ENCODE measurements around the gene MARS1.

Gene MARS1

DNA sequence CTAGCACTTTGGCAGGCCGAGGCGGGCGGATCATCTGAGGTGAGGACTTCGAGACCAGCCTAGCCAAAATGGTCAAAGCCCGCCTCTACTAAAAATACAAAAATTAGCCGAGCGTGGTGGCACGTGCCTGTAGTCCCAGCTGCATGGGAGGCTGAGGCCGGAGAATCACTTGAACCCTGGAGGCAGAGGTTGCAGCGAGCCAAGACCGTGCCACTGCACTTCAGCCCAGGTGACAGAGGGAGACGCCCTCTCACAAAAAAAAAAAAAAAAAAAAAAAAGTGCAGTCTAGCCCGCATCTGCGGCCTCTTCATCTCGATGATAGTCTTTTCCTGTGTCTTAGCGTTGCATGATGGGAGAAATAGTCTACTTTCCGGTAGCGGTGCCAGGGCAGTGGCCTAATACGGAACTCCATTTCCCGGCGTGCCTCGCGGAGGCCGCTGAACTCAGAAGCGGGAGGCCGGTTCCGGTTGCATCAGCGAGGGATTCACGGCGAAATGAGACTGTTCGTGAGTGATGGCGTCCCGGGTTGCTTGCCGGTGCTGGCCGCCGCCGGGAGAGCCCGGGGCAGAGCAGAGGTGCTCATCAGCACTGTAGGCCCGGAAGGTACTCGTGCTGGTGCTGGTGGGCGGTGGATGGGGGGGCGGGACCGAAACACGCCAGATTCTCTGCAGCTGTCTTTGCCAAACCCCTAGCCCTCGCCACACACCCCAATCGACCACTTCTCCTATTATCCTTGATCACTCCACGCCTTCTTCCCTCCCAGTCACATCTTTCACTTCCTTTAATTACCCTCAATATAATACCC is at the start of gene MARS1 (continued):
- TF ChIP-seq, protein P1, sequence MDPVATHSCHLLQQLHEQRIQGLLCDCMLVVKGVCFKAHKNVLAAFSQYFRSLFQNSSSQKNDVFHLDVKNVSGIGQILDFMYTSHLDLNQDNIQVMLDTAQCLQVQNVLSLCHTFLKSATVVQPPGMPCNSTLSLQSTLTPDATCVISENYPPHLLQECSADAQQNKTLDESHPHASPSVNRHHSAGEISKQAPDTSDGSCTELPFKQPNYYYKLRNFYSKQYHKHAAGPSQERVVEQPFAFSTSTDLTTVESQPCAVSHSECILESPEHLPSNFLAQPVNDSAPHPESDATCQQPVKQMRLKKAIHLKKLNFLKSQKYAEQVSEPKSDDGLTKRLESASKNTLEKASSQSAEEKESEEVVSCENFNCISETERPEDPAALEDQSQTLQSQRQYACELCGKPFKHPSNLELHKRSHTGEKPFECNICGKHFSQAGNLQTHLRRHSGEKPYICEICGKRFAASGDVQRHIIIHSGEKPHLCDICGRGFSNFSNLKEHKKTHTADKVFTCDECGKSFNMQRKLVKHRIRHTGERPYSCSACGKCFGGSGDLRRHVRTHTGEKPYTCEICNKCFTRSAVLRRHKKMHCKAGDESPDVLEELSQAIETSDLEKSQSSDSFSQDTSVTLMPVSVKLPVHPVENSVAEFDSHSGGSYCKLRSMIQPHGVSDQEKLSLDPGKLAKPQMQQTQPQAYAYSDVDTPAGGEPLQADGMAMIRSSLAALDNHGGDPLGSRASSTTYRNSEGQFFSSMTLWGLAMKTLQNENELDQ (tag by site-specific recombination; IDR thresholded peaks at IDR 0.05; ENCODE audit: low read depth): peak; percentile 91
- TF ChIP-seq, protein P2, sequence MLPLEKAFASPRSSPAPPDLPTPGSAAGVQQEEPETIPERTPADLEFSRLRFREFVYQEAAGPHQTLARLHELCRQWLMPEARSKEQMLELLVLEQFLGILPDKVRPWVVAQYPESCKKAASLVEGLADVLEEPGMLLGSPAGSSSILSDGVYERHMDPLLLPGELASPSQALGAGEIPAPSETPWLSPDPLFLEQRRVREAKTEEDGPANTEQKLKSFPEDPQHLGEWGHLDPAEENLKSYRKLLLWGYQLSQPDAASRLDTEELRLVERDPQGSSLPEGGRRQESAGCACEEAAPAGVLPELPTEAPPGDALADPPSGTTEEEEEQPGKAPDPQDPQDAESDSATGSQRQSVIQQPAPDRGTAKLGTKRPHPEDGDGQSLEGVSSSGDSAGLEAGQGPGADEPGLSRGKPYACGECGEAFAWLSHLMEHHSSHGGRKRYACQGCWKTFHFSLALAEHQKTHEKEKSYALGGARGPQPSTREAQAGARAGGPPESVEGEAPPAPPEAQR (tag by site-specific recombination; IDR thresholded peaks at IDR 0.05): no peak
- TF ChIP-seq ZNF184 (tag by site-specific recombination; IDR thresholded peaks at IDR 0.05) (0 out of 2 replicates have a peak, but pooled peaks have one; percentile 16), ZNF138 (tag by site-specific recombination; IDR thresholded peaks at IDR 0.05; ENCODE audit: borderline replicate concordance) (no peak), ZFP69B (tag by site-specific recombination; IDR thresholded peaks at IDR 0.05) (0 out of 2 replicates have a peak, but pooled peaks have one; percentile 18), ZNF660 (tag by site-specific recombination; IDR thresholded peaks at IDR 0.05) (peak; percentile 61; the same call in 1 of the 2 replicates), SP7 (tag by site-specific recombination; IDR thresholded peaks at IDR 0.05) (peak; percentile 61), ZBTB7A (tag by site-specific recombination; IDR thresholded peaks at IDR 0.05; ENCODE audit: low read depth) (0 out of 2 replicates have a peak, but pooled peaks have one; percentile 76), PRDM10 (tag by site-specific recombination; IDR thresholded peaks at IDR 0.05) (peak; percentile 83), ZEB2 (tag by site-specific recombination; IDR thresholded peaks at IDR 0.05) (peak; percentile 89), ZNF549 (tag by site-specific recombination; IDR thresholded peaks at IDR 0.05) (no peak), ZNF776 (tag by site-specific recombination; IDR thresholded peaks at IDR 0.05; ENCODE audit: borderline replicate concordance) (no peak), ZFP37 (tag by site-specific recombination; IDR thresholded peaks at IDR 0.05) (no peak), ZNF341 (tag by site-specific recombination; IDR thresholded peaks at IDR 0.05; ENCODE audit: low read depth) (peak; percentile 82), BCL11A (tag by site-specific recombination; IDR thresholded peaks at IDR 0.05; ENCODE audit: low read depth) (no peak), ZNF707 (tag by site-specific recombination; IDR thresholded peaks at IDR 0.05) (no peak), ZNF148 (tag by site-specific recombination; IDR thresholded peaks at IDR 0.05; ENCODE audit: borderline replicate concordance) (no peak), ZNF302 (tag by site-specific recombination; IDR thresholded peaks at IDR 0.05; ENCODE audit: low read depth) (no peak), ZNF266 (tag by site-specific recombination; IDR thresholded peaks at IDR 0.05; ENCODE audit: low read depth) (0 out of 2 replicates have a peak, but pooled peaks have one; percentile 14), ZNF510 (tag by site-specific recombination; IDR thresholded peaks at IDR 0.05; ENCODE audit: insufficient replicate concordance) (no peak), EGR2 (tag by site-specific recombination; IDR thresholded peaks at IDR 0.05; ENCODE audit: low read depth) (peak; percentile 39)
- TF ChIP-seq, protein P3, sequence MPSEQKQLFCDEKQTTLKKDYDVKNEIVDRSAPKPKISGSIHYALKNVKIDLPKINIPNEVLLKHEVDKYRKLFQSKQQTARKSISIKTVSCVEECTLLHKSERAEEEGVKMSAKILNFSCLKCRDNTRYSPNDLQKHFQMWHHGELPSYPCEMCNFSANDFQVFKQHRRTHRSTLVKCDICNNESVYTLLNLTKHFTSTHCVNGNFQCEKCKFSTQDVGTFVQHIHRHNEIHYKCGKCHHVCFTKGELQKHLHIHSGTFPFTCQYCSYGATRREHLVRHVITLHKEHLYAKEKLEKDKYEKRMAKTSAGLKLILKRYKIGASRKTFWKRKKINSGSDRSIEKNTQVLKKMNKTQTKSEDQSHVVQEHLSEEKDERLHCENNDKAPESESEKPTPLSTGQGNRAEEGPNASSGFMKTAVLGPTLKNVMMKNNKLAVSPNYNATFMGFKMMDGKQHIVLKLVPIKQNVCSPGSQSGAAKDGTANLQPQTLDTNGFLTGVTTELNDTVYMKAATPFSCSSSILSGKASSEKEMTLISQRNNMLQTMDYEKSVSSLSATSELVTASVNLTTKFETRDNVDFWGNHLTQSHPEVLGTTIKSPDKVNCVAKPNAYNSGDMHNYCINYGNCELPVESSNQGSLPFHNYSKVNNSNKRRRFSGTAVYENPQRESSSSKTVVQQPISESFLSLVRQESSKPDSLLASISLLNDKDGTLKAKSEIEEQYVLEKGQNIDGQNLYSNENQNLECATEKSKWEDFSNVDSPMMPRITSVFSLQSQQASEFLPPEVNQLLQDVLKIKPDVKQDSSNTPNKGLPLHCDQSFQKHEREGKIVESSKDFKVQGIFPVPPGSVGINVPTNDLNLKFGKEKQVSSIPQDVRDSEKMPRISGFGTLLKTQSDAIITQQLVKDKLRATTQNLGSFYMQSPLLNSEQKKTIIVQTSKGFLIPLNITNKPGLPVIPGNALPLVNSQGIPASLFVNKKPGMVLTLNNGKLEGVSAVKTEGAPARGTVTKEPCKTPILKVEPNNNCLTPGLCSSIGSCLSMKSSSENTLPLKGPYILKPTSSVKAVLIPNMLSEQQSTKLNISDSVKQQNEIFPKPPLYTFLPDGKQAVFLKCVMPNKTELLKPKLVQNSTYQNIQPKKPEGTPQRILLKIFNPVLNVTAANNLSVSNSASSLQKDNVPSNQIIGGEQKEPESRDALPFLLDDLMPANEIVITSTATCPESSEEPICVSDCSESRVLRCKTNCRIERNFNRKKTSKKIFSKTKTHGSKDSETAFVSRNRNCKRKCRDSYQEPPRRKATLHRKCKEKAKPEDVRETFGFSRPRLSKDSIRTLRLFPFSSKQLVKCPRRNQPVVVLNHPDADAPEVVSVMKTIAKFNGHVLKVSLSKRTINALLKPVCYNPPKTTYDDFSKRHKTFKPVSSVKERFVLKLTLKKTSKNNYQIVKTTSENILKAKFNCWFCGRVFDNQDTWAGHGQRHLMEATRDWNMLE (tag by site-specific recombination; conservative IDR thresholded peaks at IDR 0.05; ENCODE audit: low read depth): peak; percentile 89
